SHP77 (cell line): ENCODE results near the gene SDK1.
"Not testable (repeated sequence)": the region's sequence is repeated elsewhere in the genome, so short reads cannot be mapped to it uniquely, and the experiment has no call there.

ENCODE experiments used
- DNase-seq, 2 experiments: peaks; one replicate each; lab custom pipeline; 2025; lab: John Stamatoyannopoulos, UW

Gene SDK1

GRCh38 chr7:3582145-3582544 lies 281.1 kb downstream of the SDK1 start:
- not testable (repeated sequence) for DNase-seq

GRCh38 chr7:3585826-3586225 lies 284.8 kb downstream of the SDK1 start:
- no peak for DNase-seq

- DNase-seq: peak; percentile 18 to 47
These were observed 287.3 kb downstream of the SDK1 start for GRCh38 chr7:3588341-3588740.

- DNase-seq: no peak
These were observed 288.7 kb downstream of the SDK1 start for GRCh38 chr7:3589752-3590151.

GRCh38 chr7:3591219-3591618 lies 290.2 kb downstream of the SDK1 start:
- DNase-seq: no peak

GRCh38 chr7:3591944-3592343 lies 290.9 kb downstream of the SDK1 start:
- DNase-seq: no peak

GRCh38 chr7:3592401-3593134 lies 291.5 kb downstream of the SDK1 start:
- peak; percentile 76 to 79 for DNase-seq

GRCh38 chr7:3594901-3595300 lies 293.8 kb downstream of the SDK1 start:
- no peak for DNase-seq

GRCh38 chr7:3598854-3599253 lies 297.8 kb downstream of the SDK1 start:
- DNase-seq: no peak

- no peak for DNase-seq
These were observed 304.2 kb downstream of the SDK1 start for GRCh38 chr7:3605222-3605621.

- DNase-seq: no peak
These were observed 305.4 kb downstream of the SDK1 start for GRCh38 chr7:3606436-3606835.

- no peak for DNase-seq
These were observed 306.8 kb downstream of the SDK1 start for GRCh38 chr7:3607847-3608246.

GRCh38 chr7:3616306-3616705 lies 315.3 kb downstream of the SDK1 start:
- DNase-seq: peak; percentile 87 to 88

GRCh38 chr7:3630081-3630480 lies 329.0 kb downstream of the SDK1 start:
- no peak for DNase-seq

GRCh38 chr7:3634396-3634795 lies 333.3 kb downstream of the SDK1 start:
- no peak for DNase-seq

GRCh38 chr7:3636131-3636860 lies 335.2 kb downstream of the SDK1 start:
- no peak for DNase-seq

- DNase-seq: no peak
These were observed 338.2 kb downstream of the SDK1 start for GRCh38 chr7:3639253-3639652.

GRCh38 chr7:3641582-3641981 lies 340.5 kb downstream of the SDK1 start:
- no peak for DNase-seq

- DNase-seq: no peak
These were observed 342.0 kb downstream of the SDK1 start for GRCh38 chr7:3643091-3643490.

- DNase-seq: no peak
These were observed 347.2 kb downstream of the SDK1 start for GRCh38 chr7:3648276-3648675.

- no peak for DNase-seq
These were observed 348.2 kb downstream of the SDK1 start for GRCh38 chr7:3649250-3649649.

- DNase-seq: no peak
These were observed 348.8 kb downstream of the SDK1 start for GRCh38 chr7:3649678-3650440.

- no peak for DNase-seq
These were observed 349.8 kb downstream of the SDK1 start for GRCh38 chr7:3650844-3651243.
